ENCODE measurements around the gene RBKS. TPM values are rescaled to one million over a fixed set of nuclear protein-coding genes. Genes with fewer than 3 reads are reported as not detected.
A peak's percentile ranks its signal among the peaks of the same experiment; 100 is the strongest.
"Not testable (repeated sequence)": the region's sequence is repeated elsewhere in the genome, so short reads cannot be mapped to it uniquely, and the experiment has no call there.

The RBKS gene
- total RNA-seq, 1 experiment from 2014 or later: 1.5 TPM

DNA sequence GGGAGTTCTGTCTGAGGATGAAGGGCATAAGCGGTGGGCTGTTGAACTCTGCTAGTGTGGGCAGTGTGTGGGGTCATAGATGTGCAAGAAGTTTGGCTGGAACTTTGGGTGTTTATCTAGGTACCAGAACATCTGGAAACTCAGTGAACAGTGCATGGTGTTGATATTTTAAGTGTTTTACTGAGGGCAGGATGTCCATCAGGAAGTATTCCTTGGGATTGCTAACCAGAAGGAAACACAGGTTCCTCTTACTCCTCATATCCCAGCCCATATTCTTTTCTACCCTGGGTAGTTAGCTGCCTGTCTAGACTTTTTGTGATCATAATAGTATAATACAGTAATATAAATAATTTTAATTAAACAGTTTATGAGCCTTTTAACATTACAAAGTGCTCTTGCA, 15.9 kb upstream of the RBKS start:
- no peak for DNase-seq (ENCODE audit: low read depth)

DNA sequence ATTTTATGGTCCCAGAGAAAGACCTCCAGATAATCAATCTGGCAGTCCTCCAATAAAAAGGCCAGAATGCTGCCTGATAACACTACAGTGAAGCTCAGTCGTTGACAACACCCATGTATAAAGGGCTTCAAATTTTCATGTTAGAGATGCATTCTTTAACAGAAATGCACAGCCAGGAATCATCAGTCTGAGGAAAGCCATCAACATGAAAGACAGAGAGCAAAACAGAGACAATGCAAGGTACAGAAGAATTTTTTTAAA, 14.1 kb upstream of the RBKS start:
- DNase-seq (ENCODE audit: low read depth): no peak

DNA sequence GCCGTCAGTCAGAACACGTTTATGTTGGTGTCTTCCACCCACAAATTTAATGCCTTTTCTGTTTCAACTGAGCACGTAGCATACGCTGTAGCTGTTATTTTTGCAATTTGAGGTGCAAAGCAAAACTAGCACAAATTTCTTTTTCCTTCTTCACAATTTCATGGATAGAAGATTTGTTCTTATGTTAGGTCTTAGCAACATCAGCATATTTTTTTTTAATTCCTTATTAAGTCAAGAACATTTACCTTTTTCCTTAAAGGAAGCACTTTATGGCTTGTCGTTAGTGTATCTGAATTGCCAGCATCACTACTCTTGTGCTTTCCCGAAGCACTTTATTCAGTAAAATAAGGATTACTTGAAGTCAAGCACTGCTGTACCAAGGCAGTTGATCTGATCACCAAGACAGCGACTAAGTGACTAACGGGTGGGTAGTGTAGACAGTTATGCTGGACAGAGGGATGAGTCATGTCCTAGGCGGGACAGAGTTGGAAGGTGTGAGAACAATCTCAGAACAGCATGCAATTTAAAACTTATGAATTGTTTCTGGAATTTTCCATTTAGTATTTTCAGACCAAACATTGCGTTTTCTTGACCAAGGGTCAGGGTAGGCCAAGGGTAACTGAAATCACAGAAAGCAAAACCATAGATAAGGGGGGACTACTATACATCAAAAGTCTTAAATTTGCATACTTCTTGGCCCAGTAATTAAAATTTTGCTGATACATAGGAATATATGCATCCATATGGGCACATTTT, 13.6 kb upstream of the RBKS start:
- DNase-seq (ENCODE audit: low read depth): peak; percentile 80

DNA sequence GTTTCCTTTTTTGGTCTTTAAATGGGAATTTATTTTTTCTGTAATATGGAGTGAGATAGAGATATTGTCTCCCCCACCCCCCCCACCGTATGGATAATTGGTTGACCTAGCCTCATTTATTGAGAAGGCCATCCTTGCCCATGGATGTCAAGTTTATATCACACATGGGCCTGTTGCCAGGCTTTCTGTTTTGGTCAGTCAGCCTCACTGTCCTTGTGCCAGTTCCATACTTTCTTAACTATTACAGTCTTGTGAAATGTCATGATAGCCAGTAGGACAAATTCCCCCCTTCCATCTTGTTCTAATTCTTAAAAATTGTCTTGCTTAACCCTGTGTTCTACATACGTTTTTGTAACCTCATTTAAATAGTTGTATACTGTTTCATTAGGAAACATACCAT, 12.8 kb upstream of the RBKS start:
- DNase-seq (ENCODE audit: low read depth): no peak

DNA sequence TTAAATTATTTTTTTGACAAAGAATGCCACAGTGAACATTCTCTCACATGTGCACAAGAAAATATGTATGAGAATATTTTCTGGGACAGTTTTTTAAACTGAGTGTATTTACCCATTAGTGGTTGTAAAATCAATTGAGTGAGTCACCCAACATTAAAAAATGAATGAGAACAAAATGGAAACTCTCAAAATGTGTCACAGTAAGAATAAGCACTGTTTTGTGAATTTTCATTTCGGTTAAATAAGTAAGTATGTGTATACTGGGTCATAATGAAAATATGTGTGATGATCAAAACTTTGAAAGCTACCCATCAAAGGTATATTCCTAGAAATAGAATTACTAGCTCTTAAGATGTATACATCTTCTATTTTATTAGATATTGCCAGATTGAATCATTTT, 11.9 kb upstream of the RBKS start:
- peak; percentile 23 for DNase-seq (ENCODE audit: low read depth)

DNA sequence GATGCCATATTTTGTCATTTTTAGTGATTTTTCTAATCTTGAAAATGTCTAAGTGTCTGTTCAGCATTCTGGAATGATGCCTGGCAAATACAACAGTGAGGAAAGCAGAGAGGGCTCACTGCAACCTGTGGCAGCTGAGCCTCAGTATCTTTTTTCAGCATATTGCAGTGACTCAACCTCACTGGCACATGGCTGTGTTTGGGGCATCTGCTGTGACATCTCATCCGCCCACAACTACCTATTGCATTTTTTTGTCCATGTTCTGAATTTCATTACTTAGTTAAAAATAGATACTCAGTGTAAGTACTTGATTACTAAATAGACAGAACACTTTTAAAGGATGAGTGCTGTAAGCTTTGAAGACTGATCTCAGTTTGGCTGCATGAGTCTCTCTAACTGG, 11.0 kb upstream of the RBKS start:
- DNase-seq (ENCODE audit: low read depth): peak; percentile 79

DNA sequence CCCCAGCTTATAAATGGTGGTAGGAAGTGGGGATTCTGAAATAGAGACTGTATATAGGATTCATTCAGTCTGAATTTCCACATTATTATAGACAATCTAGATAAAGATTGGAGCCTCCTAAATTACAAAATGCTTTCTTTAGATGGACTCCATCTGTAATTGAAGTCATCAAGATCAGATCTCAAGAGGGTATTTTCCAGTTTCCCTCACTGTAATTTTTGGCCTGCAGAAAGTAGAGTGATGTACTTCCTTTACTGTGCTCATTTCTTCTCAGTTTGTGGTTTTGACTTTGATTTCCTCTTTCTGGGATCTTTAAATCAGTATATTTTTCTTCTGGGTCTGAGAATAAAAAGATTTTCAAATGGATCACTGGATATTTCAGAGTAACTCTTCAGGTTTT, 7.5 kb upstream of the RBKS start:
- no peak for DNase-seq (ENCODE audit: low read depth)

DNA sequence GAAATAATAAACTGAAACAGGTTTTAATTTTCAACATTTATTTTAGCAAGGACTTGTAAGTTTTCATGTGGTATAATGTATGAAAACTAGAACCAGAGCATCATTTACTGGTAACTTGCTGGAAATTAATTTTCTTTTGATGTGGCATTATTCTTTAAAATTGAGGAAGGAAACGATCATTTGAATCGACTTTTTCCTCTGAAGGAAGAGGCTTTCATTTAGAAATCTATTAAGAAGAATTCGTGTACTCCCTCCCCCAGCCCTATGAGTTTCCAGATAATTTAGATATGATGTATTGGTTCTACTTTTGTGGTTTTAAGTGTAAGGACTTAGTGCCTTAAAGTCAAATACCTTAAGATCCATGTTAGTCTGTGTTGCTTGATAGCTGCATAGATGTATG, 2.8 kb upstream of the RBKS start:
- no peak for DNase-seq (ENCODE audit: low read depth)

GRCh38 chr2:27891673-27892105, 1.5 kb upstream of the RBKS start:
- no peak for DNase-seq (ENCODE audit: low read depth)

GRCh38 chr2:27890924-27891672, 911 bp upstream of the RBKS start:
- DNase-seq (ENCODE audit: low read depth): peak; percentile 69

- no peak for DNase-seq (ENCODE audit: low read depth)
Measured at GRCh38 chr2:27889774-27890145, 427 bp downstream of the RBKS start.

- DNase-seq (ENCODE audit: low read depth): no peak
Measured at GRCh38 chr2:27888790-27889189, 1.4 kb downstream of the RBKS start.

- DNase-seq (ENCODE audit: low read depth): no peak
Measured at GRCh38 chr2:27887830-27888229, 2.4 kb downstream of the RBKS start.

- DNase-seq (ENCODE audit: low read depth): no peak
Measured at GRCh38 chr2:27887111-27887510, 3.1 kb downstream of the RBKS start.

DNA sequence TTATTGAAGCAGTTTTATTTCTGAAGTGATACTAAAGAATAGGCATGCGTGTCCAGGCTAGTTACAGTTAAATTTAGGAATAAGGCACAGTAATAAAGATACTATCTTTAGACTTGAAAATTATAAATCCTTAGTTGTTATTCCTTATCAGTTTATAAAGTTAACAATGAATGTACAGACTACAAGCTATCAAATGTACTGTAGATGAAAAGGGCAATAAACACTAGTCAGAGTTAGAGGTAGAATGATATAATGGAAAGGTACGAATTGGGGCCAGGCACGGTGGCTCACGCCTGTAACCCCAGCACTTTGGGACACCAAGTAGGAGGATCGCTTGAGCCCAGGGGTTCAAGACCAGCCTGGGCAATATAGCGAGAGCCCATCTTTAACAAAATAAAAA, 3.9 kb downstream of the RBKS start:
- no peak for DNase-seq (ENCODE audit: low read depth)

GRCh38 chr2:27885661-27886060, 4.5 kb downstream of the RBKS start:
- DNase-seq (ENCODE audit: low read depth): no peak

- peak; percentile 42 for DNase-seq (ENCODE audit: low read depth)
Measured at GRCh38 chr2:27885234-27885633, 5.0 kb downstream of the RBKS start.

- DNase-seq (ENCODE audit: low read depth): no peak
Measured at GRCh38 chr2:27884601-27885000, 5.6 kb downstream of the RBKS start.

DNA sequence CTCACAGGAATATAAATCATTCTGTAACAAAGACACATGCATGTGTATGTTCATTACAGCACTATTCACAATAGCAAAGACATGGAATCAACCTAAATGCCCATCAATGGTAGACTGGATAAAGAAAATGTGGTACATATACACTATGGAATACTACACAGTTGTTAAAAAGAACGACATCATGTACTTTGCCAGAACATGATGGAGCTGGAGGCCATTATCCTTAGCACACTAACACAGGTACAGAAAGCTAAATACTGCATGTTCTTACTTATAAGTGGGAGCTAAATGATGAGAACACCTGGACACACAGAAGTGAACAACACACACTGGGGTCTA, 7.6 kb downstream of the RBKS start:
- not testable (repeated sequence) for DNase-seq (ENCODE audit: low read depth)

GRCh38 chr2:27881815-27882583, 8.2 kb downstream of the RBKS start:
- not testable (repeated sequence) for DNase-seq (ENCODE audit: low read depth)

- no peak for DNase-seq (ENCODE audit: low read depth)
Measured at GRCh38 chr2:27878825-27879224, 11.4 kb downstream of the RBKS start.

DNA sequence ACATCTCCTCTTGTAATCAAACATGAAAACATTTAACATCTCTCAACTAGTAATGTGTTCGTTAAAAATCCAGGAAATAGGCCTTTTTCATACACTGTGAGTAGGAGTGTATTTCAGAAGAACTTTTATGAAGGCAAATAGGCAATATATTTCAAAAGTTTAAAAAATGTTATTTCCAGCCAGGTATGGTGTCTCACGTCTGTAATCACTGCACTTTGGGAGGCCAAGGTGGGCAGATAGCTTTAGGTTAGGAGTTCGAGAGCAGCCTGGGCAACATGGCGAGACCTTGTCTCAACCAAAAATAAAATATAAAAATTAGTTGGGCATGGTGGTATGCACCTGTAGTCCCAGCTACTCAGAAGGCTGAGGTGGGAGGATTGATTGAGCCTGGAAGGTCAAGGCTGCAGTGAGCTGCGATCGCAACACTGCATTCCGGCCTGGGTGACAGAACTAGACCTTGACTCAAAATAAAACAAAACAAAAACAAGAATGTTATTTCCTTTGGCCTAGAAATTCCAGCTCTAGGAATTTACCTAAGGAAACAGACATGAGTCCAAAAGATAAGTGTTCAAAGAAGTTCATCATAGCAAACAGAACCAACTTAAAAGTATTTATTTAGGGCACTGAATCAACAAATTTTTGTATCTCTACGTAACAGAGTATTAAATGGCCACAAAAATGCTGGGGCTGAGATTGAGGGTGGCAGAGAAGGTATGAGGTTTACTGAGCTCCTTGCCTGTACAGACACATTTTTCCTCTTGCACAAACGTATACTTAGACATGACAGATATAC, 14.9 kb downstream of the RBKS start:
- DNase-seq (ENCODE audit: low read depth): no peak
